ENCODE measurements around the gene KRT84.

The KRT84 gene

GRCh38 chr12:52338241-52338960, 47.1 kb downstream of the KRT84 start:
- DNase-seq: no peak

- no peak for DNase-seq
Observed at GRCh38 chr12:52337054-52337453, 48.4 kb downstream of the KRT84 start.

GRCh38 chr12:52336641-52337040, 48.8 kb downstream of the KRT84 start:
- no peak for DNase-seq

GRCh38 chr12:52335598-52336262, 49.7 kb downstream of the KRT84 start:
- DNase-seq: no peak

GRCh38 chr12:52334185-52334584, 51.3 kb downstream of the KRT84 start:
- DNase-seq: no peak

DNA sequence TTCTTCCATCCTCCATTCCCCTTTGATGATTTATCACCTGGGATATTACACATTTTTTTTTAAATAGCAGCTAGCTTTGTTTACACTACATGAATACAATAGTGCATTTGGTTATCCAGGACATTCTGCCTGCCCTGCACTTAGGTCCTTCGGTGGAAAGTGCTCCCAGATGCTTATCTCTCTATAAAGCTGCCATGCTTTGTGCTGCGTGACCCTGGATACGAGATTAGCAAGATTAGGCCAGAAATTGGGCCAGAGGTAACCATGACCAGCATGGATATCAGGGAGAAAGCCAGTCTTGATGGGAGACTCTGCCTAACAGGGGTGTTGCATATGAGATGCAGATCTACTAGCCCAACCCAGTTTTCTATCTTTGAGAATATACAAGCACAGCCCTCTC, 52.1 kb downstream of the KRT84 start:
- DNase-seq: no peak

- DNase-seq: no peak
Observed at GRCh38 chr12:52332381-52332780, 53.1 kb downstream of the KRT84 start.

GRCh38 chr12:52331833-52332232, 53.6 kb downstream of the KRT84 start:
- no peak for DNase-seq

DNA sequence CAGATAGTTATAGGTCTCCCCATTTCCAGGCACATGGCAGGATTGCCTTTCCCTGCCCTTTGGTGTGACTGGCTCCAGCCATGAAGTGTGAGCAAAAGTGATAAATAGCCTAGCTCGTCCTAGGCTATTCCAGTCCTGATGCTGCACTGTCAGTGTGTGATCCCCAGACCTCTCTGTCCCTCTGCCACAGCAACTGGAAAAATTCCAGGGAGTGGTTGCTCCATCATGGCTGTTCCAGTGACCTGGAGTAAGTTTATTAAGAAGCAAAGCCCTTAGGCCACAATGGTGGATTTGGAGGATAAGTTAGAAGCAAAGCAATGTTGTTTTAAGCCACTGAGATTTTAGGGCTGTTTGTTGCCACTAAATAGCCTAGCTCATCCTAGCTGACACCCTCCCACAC, 54.4 kb downstream of the KRT84 start:
- no peak for DNase-seq

DNA sequence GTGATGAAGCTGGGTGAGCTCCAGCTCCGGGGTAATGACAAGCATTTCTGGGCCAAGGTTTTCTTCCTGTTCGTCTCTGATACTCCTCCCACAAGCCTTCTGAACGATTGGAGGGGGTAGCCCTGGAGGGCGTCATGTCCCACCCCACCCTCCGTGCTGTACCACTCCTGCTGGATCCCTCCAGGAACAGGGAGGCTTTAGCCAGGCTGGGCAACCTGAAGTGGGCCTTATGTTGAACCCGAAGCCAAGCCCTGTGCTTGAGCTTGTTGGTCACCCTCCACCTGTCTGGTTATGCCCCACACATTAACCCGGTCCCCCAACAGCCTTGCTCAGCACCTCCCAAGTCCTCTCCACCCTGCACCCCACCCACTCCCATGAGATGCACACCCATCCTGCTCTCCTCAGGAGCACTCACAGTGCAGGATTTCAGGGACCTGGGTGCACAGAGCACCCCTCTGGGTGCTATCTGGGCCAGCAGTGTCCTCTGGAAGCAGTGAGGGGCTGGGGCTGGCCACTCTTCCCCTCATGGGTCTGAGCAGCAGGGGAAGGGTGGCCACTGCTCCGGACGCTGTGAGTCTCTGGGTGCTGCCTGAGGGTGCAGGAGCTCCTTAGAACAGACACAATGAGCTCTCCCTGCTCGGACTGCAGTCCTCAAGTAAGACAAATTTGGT, 57.5 kb downstream of the KRT84 start:
- DNase-seq: no peak

All from activated T-cell treated with anti-CD3 and anti-CD28 coated beads for 4 hours (primary cell).